Measurements from ENCODE around the gene PLCB2. TPM values are rescaled to one million over a fixed set of nuclear protein-coding genes. Genes with fewer than 3 reads are reported as not detected.

Gene PLCB2
- total and polyA plus RNA-seq, 9 of the 15 experiments (the other 6 are each of a cell fraction or from before 2014, with no cell fraction given), result 0.37 to 12.3 (median 8.0) TPM

GRCh38 chr15:40293905-40294895, 13.5 kb downstream of the PLCB2 start:
- Histone ChIP-seq H3K9ac (ENCODE audit: insufficient read depth in 1 of 2, low read depth in 2 of 2, low read length in 2 of 2) (no peak overlapping the region), H3K4me3 (no peak overlapping the region), H4K20me1 (replicated peaks; ENCODE audit: control insufficient read depth, insufficient read depth, low read length) (0 out of 2 replicates have a peak, but pooled peaks cover 2% of the 10 kb centered on the region), H3K27me3 (ENCODE audit: control insufficient read depth in 2 of 2, insufficient read depth in 2 of 2, low read length in 2 of 2) (peaks cover 3 to 41% of the 10 kb centered on the region in 2 experiments; a peak in 4 of 5 replicates), H3K79me2 (ENCODE audit: control insufficient read depth, insufficient read depth, low read length) (no peaks in the 10 kb centered on the region), H3K9me3 (replicated peaks; ENCODE audit: control insufficient read depth, insufficient read depth, low read depth, low read length) (no peaks in the 10 kb centered on the region), H2AFZ (ENCODE audit: low read depth, low read length) (no peak overlapping the region), H3K4me2 (ENCODE audit: insufficient read depth, low read length) (no peak overlapping the region), H3K9me1 (ENCODE audit: control insufficient read depth, insufficient read depth, low read length) (no peaks in the 10 kb centered on the region), H3K27ac (ENCODE audit: extremely low read depth, low read depth, low read length) (no peak overlapping the region), H3K36me3 (ENCODE audit: control insufficient read depth, insufficient read depth, low read length) (no peaks in the 10 kb centered on the region), H3K4me1 (replicated peaks in 1 of 2; ENCODE audit: control insufficient read depth in 2 of 2, insufficient read depth in 2 of 2, low read length in 2 of 2) (peaks cover 0 to 31% of the 10 kb centered on the region in 2 experiments; a peak in 3 of 5 replicates)
- TF ChIP-seq PRDM10 (IDR thresholded peaks at IDR 0.05; ENCODE audit: partially characterized antibody) (no peak), RFX1 (IDR thresholded peaks at IDR 0.05) (peak; percentile 80), ARID2 (IDR thresholded peaks at IDR 0.05) (no peak), EZH2 (IDR thresholded peaks at IDR 0.05; ENCODE audit: borderline replicate concordance, low read depth, low read length) (no peak), RCOR1 (IDR thresholded peaks at IDR 0.05; ENCODE audit: borderline replicate concordance in 1 of 2, low read depth in 2 of 2, low read length in 2 of 2) (0 out of 4 replicates have a peak, but pooled peaks of 1 of the 2 experiments have one; percentile 31), SRSF3 (IDR thresholded peaks at IDR 0.05; ENCODE audit: insufficient read depth, low read length) (no peak), FOXJ3 (CRISPR knock-in tag; IDR thresholded peaks at IDR 0.05) (no peak), TCFL5 (CRISPR knock-in tag; conservative IDR thresholded peaks at IDR 0.05) (no peak), ETS1 (conservative IDR thresholded peaks at IDR 0.05; ENCODE audit: control insufficient read depth, low read depth, low read length) (no peak), NCOA1 (IDR thresholded peaks at IDR 0.05; ENCODE audit: low read depth) (no peak), HMG20B (CRISPR knock-in tag; IDR thresholded peaks at IDR 0.05) (no peak), MCM2 (IDR thresholded peaks at IDR 0.05; ENCODE audit: low read depth) (no peak), ZNF12 (CRISPR knock-in tag; IDR thresholded peaks at IDR 0.05) (no peak)
- POLR2A ChIA-PET, result interaction anchor here (0.5 to 0.7 kb wide), 2 partner anchors 53 to 87 kb away, joined by 3 to 4 read pairs; no protein-coding TSS in a partner anchor
- no TSS peak for BruUV-seq (replicated peaks)
- WGBS (ENCODE audit: insufficient coverage, low coverage, missing lambda C conversion rate), result 35% methylated on average over 18 of the region's 20 CpGs
- ATAC-seq (no peak), FAIRE-seq (no peak), DNase-seq (ENCODE audit: extremely low read depth in 1 of 4, low spot score in 3 of 4) (no peak)
- intact Hi-C loops (cut with micrococcal nuclease), result no loop called here
- in situ Hi-C loops (cut with MboI), result no loop called here
- CTCF ChIA-PET (ENCODE audit: low intra/inter-chr PET ratio), result no interaction called here
